NK-92 treated with Interleukin-12 subunit alpha and Interleukin-12 subunit beta, amount 100 ng/mL, for 24 hours (cell line): ENCODE measurements around the gene UBASH3A.

Experiments used
- DNase-seq: peaks from one replicate; lab custom pipeline; 2025; lab: John Stamatoyannopoulos, UW

The UBASH3A gene

DNA sequence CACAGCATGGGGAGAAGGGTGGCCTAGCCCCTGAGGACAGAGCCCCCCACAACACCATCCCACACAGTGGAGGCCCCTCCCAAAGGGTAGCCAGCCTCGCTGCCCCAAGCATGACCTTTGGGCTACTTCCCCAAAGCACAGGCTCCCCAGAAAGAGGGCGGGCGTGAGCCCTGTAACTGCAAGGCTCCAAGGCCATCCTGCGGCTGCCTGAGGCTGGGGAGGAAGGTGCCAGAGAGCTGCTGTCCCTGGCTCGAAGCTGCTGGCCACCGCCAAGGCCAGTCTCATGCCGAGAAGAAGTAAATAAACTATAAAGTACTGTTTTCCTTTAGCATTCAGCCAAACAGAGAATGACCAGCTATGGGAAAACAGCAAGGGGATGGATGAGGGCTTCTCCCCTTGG is 27.5 kb downstream of the UBASH3A start:
- no peak for DNase-seq

DNA sequence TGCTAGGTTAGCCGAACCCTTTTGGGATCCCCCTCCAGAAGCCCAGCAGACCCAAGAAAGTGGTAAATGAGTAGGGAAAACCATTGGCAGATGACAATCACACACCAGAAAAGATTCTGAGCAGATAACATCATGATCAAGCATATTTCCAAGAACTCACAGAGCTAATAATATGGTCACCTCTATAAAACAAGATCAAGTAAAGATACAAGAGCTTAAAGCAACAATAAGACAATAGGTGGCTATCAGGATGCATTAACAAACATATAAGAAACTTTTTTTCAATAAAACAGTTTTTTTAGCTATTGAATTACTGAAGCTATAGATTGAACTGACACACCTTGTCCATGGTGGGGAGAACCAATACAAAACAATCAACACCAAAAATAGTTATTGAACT is 29.0 kb downstream of the UBASH3A start:
- no peak for DNase-seq

DNA sequence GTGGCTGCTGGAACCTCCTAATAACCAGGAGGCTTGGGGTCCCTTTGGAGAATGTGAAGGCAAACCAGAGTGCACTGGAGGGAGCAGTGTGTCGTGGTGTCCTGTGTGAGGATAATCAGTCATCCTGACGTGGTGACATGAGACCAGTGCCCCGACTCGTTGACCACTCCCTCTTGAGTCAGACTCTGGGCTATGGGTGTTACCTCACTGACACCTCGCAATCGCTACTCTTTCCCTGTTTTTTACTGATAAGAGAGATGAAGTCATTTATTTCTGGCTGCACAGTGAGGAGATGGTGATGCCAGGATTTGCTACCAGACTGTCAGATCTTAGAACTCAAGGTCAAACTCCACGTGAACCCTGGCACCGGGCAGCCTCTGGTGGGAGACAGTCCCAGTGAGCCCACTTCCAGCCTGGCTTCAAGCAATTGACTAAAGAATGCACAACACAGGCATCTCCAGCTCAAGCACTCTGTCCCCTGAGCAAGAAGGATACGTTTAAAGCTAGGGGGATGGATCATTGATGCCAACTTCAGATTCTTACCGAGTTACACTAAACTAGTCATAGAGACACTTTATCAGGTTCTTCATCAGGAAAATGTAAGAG is 30.3 kb downstream of the UBASH3A start:
- DNase-seq = peak; percentile 24

- DNase-seq = no peak
These were observed 31.2 kb downstream of the UBASH3A start for GRCh38 chr21:42434884-42435283.

DNA sequence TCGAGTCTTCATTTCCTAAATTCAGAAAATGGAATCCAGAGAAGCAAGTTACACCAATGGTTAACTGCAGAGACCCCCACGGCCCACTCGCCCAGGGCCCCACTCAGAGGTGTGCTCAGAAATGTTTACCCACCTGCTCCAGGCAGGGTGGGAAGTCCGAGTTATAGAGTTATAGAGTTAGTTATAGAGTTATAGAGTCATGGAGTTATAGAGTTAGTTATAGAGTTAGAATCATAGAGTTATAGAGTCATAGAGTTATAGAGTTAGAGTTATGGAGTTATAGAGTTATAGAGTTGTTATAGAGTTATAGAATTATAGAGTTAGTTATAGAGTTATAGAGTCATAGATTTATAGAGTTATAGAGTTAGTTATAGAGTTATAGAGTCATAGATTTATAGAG is 31.7 kb downstream of the UBASH3A start:
- DNase-seq = no peak

GRCh38 chr21:42435833-42436232 is 32.1 kb downstream of the UBASH3A start:
- DNase-seq = no peak

DNA sequence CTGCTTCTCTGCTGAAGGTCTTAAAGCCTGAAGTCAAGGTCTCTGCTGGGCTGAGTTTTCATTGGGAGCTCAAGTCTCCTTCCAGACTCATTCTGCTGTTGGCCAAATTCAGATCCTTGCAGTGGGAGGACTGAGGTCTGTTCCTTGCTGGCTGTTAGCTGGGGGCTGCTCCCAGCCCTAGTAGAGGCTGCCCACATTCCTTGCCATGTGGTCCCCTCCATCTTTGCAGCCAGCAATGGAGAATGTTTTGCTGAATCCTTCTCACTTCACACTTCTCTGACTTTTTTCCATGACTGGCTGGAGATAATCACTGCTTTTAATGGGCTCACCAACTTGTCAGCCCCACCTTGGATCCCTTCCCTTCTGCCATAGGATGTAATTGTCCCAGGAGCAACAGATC is 33.2 kb downstream of the UBASH3A start:
- DNase-seq = no peak

DNA sequence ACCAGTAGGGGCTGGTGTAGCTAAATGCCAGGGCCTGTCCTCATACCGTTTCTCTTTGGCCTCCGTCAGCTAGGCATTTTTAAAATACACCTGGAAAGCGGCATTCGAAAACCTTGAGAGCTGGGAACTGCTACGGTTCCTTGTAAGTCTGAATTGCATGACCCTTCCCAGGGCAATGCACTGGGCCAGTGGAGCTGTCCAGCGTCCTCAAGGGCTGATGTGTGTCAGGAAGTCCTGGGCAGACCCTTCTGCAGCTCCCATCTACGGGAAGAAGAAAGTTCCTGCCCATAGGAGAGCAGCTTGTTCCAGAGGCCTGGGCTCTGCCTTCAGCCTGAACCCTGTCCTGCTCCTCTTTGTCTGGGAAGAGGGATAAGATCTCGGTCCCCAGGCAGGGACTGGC is 34.1 kb downstream of the UBASH3A start:
- DNase-seq = no peak

DNA sequence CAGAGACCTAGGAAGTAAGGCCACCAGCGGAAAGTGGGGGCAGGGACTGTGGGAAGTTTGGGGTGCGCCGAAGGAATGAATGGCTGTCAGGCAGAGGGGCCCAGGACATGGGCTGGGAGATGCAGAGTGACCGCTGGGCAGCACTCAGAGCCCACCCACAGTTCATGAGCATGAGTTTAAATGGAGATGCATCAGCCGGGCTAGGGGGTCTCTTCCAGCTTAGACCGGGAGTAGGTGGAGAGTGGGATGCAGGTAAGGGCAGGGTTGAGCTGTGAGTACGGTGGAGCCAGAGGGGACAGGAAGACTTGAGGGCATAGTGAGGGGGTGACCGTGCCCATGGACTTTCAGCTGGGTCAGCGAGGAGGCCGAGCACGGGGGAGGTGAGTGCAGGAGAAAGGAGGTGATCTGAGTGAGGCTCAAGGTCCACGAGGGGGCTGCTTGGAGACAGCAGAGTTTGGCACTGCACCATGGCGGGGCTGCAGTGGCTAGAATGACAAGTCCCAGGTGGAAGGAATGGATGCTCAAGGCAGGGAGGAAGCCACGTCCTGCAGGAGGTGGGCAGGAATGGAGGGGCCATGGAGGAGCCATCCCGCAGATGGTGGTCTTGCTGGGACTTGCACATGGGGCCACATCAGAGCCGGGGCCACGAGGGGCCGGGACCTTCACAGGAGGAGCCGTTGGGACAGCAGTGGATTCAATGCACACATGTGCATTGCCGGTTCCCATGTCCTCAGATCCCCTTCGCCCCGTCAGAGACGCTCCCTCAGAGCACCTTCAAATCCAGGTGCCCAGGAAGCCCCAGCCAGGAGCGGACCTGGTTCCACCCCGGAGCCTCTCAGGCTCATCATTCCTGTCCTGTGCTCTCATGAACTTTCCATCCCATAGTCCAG is 34.9 kb downstream of the UBASH3A start:
- DNase-seq = no peak

- no peak for DNase-seq
These were observed 35.8 kb downstream of the UBASH3A start for GRCh38 chr21:42439284-42440186.

DNA sequence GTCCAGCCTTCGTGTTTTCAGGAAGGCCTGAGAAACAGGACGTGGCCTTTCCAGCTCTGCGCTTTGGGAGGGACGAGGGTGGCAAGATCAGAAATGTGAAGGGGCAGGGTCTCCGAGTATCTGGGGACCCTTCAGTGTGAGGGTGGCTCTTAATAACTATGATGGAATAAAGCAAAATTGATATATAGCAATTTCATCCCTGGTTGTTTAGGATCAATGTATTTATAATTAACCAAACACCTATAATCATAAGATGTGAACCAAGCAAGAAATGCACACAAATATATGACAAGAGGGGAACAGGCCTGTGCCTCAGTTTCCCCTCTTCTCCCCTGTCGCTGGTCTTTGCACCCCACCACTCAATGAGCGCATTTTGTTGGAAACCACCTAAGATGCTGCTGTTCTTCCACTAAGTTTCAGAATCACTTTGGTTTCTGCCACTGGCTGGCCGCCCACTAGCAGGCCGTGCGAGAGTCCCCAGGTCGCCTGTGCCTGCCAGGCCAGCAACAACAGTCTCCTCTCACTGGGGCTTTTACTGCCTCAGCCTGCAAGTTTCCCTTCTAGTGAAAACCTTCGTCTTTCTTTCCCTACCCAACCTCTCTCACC is 36.6 kb downstream of the UBASH3A start:
- no peak for DNase-seq

- no peak for DNase-seq
These were observed 38.3 kb downstream of the UBASH3A start for GRCh38 chr21:42441963-42442362.

DNA sequence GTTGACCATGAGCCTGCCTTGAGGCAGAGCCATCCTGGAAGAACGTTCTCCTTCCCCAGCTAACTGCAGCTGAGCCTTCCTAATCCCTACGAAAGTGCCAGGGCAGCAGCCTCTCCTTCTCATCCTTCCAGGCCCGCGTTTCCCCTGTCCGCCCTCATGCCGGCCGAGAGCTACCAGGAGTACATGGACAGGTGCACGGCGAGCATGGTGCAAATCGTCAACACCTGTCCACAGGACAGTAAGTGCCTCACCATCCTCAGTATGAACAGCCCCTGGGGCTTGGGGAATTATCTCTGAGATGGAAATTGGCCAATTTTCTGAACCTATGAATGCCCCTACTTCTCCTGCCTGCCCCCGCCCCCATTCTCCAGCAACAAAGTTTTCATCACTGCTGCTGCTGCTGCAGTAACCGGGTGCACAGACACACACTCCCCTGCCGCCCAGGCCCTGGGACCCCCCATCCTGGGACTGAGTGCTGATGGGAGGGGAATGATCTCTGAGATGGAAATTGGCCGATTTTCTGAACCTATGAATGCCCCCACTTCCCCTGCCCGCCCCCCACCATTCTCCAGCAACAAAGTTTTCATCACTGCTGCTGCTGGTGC is 39.6 kb downstream of the UBASH3A start:
- no peak for DNase-seq

DNA sequence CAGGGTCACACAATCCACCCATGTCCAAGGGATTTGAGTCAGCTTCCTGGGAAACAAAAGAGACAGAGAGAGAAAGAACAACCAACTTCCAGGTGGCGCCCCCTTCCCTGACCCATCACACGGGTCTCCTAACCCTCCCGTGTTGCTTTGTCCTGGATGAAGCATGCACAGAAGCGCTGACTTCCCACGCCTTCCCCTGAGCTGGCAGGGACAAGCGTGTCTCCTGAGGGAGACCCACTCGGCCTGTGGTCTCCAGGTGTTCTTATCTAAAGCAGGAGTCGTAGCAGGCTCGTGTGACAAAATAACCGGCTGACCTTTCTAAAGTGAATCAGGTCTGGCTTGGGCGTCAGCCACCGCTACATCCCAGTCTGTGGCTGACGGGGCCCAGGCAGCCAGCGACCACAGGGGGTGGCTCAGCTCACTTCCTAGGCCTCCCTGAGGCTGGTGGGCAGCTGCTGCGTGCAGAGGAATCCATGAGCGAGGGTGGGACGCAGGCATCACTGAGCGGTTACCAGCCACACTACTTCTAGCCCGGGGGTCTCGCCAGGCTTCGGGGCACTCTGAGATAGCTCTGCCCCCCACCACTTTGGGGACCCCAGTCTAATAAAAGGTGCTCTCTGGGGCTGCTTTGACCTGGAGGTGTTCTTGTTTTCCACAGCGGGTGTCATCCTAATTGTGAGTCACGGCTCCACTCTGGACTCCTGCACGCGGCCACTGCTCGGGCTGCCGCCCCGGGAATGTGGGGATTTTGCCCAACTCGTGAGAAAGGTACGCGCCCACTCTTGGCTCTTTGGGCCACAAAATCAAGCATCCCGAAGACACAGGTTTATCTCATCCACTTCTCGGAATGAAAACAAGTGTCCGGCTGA is 40.4 kb downstream of the UBASH3A start:
- no peak for DNase-seq

GRCh38 chr21:42444745-42445059 is 41.0 kb downstream of the UBASH3A start:
- DNase-seq = no peak

GRCh38 chr21:42445311-42445710 is 41.6 kb downstream of the UBASH3A start:
- DNase-seq = no peak

DNA sequence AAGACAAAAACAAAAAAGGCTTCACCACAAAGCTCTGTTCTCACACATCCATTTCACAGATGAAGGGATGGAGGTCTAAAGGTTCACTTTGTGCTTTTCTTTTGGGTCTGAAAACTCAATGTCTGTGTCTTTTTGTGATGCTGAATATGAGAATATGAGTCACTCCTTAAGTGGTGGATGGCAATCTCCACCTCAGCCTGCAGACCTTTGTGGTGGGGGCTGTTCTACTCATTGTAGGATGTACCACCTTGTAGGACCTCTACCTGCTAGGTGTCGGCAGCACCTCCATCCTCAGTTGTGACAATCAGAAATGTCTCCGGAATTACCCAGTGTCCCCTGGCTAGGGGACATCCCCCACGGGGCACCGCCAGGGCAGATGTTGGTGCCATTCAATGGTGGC is 42.8 kb downstream of the UBASH3A start:
- DNase-seq = no peak

DNA sequence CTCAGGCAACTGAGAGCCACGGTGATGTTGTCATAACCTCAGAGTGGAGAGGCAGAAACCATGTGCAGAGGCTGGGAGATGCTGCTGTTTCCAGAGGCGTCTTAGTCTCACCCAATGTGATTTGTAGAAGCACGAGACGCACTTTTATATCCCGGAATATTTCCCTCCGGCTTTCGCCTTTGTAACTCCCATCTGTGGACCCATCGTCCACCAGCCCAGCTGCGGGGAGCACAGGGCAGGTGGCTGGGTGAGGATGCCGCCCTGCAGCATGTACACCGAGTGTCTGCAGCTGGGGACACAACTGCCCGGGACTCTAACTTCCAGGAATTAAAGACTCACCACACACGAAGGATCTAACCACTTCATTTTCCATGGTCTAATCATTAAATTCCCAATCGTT is 43.5 kb downstream of the UBASH3A start:
- DNase-seq = no peak

DNA sequence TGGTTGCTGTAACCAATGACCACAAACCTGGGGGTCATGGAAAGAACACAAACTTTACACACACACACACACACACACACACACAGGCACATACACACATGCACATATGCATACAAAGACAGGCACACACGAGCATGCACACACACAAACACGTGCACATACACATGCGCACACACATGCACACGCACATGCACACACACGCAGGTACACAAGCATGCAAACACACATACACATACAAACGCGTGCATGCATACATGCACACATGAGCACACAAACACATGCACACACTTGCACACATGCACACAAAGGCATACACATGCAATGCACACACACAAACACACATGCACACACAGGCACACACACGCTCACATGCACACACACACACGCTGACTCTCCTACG is 44.0 kb downstream of the UBASH3A start:
- no peak for DNase-seq

- no peak for DNase-seq
These were observed 45.0 kb downstream of the UBASH3A start for GRCh38 chr21:42448686-42449085.

DNA sequence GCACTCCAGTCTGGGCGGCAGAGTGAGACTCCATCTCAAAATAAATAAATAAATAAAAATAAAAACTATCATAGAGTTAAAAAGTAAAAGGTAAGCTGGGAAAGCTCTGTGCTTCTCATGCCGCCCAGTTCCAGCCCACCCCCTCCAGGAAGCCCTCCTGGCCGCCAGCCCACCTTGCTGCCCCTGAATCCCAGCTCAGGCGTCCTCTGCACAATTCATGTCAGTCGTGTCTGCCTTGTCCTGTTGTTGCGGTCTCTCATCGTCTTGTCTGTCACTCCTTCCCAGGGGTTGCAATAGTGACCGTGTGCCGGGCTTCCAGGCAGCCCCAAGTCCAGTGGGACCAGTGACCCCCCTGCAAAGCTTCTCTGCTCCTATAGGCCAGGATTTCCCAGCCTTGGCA is 48.2 kb downstream of the UBASH3A start:
- no peak for DNase-seq
